ENCODE measurements around the gene MYO5B. TPM values are rescaled to one million over a fixed set of nuclear protein-coding genes. Genes with fewer than 3 reads are reported as not detected.

The MYO5B gene
- total RNA-seq, 1 experiment from 2014 or later = 32.1 TPM

DNA sequence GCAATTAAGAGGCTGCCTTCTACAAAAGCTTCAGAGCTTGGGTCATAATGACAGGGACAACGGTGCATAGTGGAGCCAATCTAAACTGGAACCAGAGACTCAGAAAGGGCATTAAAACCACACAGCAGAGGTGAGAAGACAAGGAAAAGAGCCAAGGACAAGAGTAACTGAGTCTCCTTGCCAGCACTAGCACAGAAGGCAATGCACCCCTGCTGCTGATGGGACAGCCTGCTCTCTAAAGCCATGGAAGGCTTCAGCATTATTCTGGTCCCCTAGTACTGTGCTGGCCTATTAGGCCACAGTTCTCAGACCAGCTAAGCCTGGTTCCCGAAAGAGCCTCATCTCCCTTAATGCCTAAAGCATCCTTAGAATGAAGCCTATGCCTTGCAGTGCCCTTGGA lies 15.5 kb downstream of the MYO5B start:
- Histone ChIP-seq H3K4me2 (ENCODE audit: low read length) (no peak overlapping the region), H3K9ac (ENCODE audit: low read length) (no peak overlapping the region), H4K20me1 (ENCODE audit: insufficient read depth) (no peaks in the 10 kb centered on the region), H3K4me3 (replicated peaks in 1 of 2; ENCODE audit: low read depth in 1 of 2, low read length in 2 of 2) (no peak overlapping the region), H3K27me3 (ENCODE audit: insufficient read depth, low read length) (no peaks in the 10 kb centered on the region), H3K79me2 (ENCODE audit: insufficient read depth, low read length) (no peaks in the 10 kb centered on the region), H3K36me3 (ENCODE audit: control insufficient read depth in 1 of 2, insufficient read depth in 2 of 2, low read length in 2 of 2) (no peaks in the 10 kb centered on the region), H3K4me1 (ENCODE audit: control insufficient read depth in 1 of 2, insufficient read depth in 2 of 2, low read length in 2 of 2) (peaks cover 11 to 16% of the 10 kb centered on the region in 2 experiments; a peak in 3 of 4 replicates), H2AFZ (ENCODE audit: low read depth, low read length, poor library complexity, severe bottlenecking) (no peak overlapping the region), H3K9me3 (ENCODE audit: control insufficient read depth in 1 of 2, insufficient read depth in 1 of 2, low read depth in 1 of 2, low read length in 2 of 2) (no peaks in the 10 kb centered on the region), H3K27ac (ENCODE audit: low read depth, low read length) (no peak overlapping the region), H3K9me2 (ENCODE audit: insufficient read depth) (no peaks in the 10 kb centered on the region)
- POLR2A ChIA-PET = no interaction called here
- RAD21 ChIA-PET (ENCODE audit: low non-redundant PET in 1 of 2, low total read pairs in 2 of 2, uncharacterized antibody in 2 of 2, unreplicated experiment in 2 of 2) = no interaction called here
- no peak for DNase-seq (ENCODE audit: low read depth, low spot score)
- no TSS peak for BruUV-seq (replicated peaks)
- TF ChIP-seq ZNF274 (IDR thresholded peaks at IDR 0.05; ENCODE audit: low read depth, low read length) (no peak), ZFX (IDR thresholded peaks at IDR 0.05) (no peak), EGR1 (IDR thresholded peaks at IDR 0.05; ENCODE audit: low read depth) (no peak), EZH2phosphoT487 (IDR thresholded peaks at IDR 0.05; ENCODE audit: borderline replicate concordance) (no peak), JUND (IDR thresholded peaks at IDR 0.05) (no peak), EZH2 (IDR thresholded peaks at IDR 0.05) (no peak), SRF (IDR thresholded peaks at IDR 0.05; ENCODE audit: low read depth) (no peak), SIN3A (IDR thresholded peaks at IDR 0.05; ENCODE audit: low read depth) (no peak), FOSL1 (IDR thresholded peaks at IDR 0.05; ENCODE audit: low read depth) (no peak), CEBPB (IDR thresholded peaks at IDR 0.05; ENCODE audit: low read depth) (no peak), POLR2AphosphoS5 (IDR thresholded peaks at IDR 0.05; ENCODE audit: low read depth, low read length) (no peak), CBX3 (IDR thresholded peaks at IDR 0.05; ENCODE audit: low read depth) (no peak), RAD21 (IDR thresholded peaks at IDR 0.05; ENCODE audit: low read depth) (no peak), ELF1 (IDR thresholded peaks at IDR 0.05; ENCODE audit: borderline replicate concordance, low read depth) (no peak), POLR2A (IDR thresholded peaks at IDR 0.05; ENCODE audit: borderline replicate concordance, extremely low read depth, insufficient read depth, insufficient read length) (no peak)
- TF ChIP-seq, protein P1, sequence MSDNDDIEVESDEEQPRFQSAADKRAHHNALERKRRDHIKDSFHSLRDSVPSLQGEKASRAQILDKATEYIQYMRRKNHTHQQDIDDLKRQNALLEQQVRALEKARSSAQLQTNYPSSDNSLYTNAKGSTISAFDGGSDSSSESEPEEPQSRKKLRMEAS (IDR thresholded peaks at IDR 0.05) = no peak
- TF ChIP-seq, protein P2, sequence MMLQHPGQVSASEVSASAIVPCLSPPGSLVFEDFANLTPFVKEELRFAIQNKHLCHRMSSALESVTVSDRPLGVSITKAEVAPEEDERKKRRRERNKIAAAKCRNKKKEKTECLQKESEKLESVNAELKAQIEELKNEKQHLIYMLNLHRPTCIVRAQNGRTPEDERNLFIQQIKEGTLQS (IDR thresholded peaks at IDR 0.05) = no peak
- TF ChIP-seq, protein P3, sequence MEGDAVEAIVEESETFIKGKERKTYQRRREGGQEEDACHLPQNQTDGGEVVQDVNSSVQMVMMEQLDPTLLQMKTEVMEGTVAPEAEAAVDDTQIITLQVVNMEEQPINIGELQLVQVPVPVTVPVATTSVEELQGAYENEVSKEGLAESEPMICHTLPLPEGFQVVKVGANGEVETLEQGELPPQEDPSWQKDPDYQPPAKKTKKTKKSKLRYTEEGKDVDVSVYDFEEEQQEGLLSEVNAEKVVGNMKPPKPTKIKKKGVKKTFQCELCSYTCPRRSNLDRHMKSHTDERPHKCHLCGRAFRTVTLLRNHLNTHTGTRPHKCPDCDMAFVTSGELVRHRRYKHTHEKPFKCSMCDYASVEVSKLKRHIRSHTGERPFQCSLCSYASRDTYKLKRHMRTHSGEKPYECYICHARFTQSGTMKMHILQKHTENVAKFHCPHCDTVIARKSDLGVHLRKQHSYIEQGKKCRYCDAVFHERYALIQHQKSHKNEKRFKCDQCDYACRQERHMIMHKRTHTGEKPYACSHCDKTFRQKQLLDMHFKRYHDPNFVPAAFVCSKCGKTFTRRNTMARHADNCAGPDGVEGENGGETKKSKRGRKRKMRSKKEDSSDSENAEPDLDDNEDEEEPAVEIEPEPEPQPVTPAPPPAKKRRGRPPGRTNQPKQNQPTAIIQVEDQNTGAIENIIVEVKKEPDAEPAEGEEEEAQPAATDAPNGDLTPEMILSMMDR (IDR thresholded peaks at IDR 0.05 in 2 of 3, conservative IDR thresholded peaks at IDR 0.05 in 1 of 3; ENCODE audit: borderline replicate concordance in 1 of 3, insufficient read depth in 1 of 3, low read depth in 2 of 3, low read length in 2 of 3) = no peak
- TF ChIP-seq, protein P4, sequence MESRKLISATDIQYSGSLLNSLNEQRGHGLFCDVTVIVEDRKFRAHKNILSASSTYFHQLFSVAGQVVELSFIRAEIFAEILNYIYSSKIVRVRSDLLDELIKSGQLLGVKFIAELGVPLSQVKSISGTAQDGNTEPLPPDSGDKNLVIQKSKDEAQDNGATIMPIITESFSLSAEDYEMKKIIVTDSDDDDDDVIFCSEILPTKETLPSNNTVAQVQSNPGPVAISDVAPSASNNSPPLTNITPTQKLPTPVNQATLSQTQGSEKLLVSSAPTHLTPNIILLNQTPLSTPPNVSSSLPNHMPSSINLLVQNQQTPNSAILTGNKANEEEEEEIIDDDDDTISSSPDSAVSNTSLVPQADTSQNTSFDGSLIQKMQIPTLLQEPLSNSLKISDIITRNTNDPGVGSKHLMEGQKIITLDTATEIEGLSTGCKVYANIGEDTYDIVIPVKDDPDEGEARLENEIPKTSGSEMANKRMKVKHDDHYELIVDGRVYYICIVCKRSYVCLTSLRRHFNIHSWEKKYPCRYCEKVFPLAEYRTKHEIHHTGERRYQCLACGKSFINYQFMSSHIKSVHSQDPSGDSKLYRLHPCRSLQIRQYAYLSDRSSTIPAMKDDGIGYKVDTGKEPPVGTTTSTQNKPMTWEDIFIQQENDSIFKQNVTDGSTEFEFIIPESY (IDR thresholded peaks at IDR 0.05; ENCODE audit: extremely low read depth, insufficient replicate concordance, low read length) = no peak
- intact Hi-C loops (cut with micrococcal nuclease) = no loop called here
- ATAC-seq = no peak
- CTCF ChIA-PET = no interaction called here
